ENCODE results near the gene KDM4C.

- TF ChIP-seq EZH2phosphoT487 (IDR thresholded peaks at IDR 0.05; ENCODE audit: insufficient read depth, low read depth) (no peak), EZH2 (IDR thresholded peaks at IDR 0.05; ENCODE audit: insufficient read depth, poor library complexity, severe bottlenecking) (no peak)
Observed at GRCh38 chr9:6764950-6765349, 7.2 kb downstream of the KDM4C start.
